Caco-2 (cell line): ENCODE results near the gene GDPD4. TPM values are rescaled to one million over a fixed set of nuclear protein-coding genes. Genes with fewer than 3 reads are reported as not detected.

Experiments
- BruUV-seq: library from RNA; stranded (reverse); fragments of 400-500 nt; replicated peaks from 2 replicates; lab custom pipeline; 2021; lab: Mats Ljungman, UMichigan
- CTCF ChIA-PET: fragments of 300-600 bp; sonication (Branson Sonifier 250); formaldehyde crosslinking; loops from one replicate; lab custom pipeline; 2022; ENCODE audit warnings: antibody characterized with exemption; lab: Charles Lee
- POLR2A ChIA-PET: fragments of 300-600 bp; sonication (Branson Sonifier 250); formaldehyde crosslinking; loops from one replicate; lab custom pipeline; 2022; ENCODE audit warnings: antibody characterized with exemption; lab: Charles Lee
- DNase-seq, 2 experiments: peaks; one replicate each; pipeline versions ENCODE4 v3.0.0 to v3.0.0-alpha.2; 2020 to 2022
- H3K27me3 ChIP-seq: replicated peaks from 2 replicates; pipeline ENCODE4 v1.6.0; 2011; ENCODE audit warnings: low read length; ENCODE audit not compliant: control insufficient read depth, insufficient read depth
- H3K36me3 ChIP-seq: 2 replicates; pipeline ENCODE4 v1.5.1; 2011; ENCODE audit warnings: low read length; ENCODE audit not compliant: control insufficient read depth, insufficient read depth
- H3K4me1 ChIP-seq: fragments of 250-450 bp; sonication (Bioruptor Pico); 2 replicates; pipeline ENCODE4 v1.5.1; 2020; ENCODE audit warnings: mild to moderate bottlenecking
- H3K4me3 ChIP-seq: 2 replicates; pipeline ENCODE4 v1.5.1; 2011; ENCODE audit warnings: low read depth, mild to moderate bottlenecking, control low read depth, low read length
- H3K9me3 ChIP-seq: fragments of 250-450 bp; sonication (Bioruptor Pico); 2 replicates; pipeline ENCODE4 v1.5.1; 2020; ENCODE audit warnings: mild to moderate bottlenecking, moderate library complexity
- H3K27ac Mint-ChIP-seq: one replicate; pipeline ENCODE4 v1.8.0; 2022; ENCODE audit warnings: mixed read lengths; ENCODE audit not compliant: unreplicated experiment
- H3K27me3 Mint-ChIP-seq: one replicate; pipeline ENCODE4 v1.8.0; 2022; ENCODE audit warnings: mixed read lengths; ENCODE audit not compliant: insufficient read depth, unreplicated experiment
- H3K36me3 Mint-ChIP-seq: one replicate; pipeline ENCODE4 v1.8.0; 2022; ENCODE audit warnings: mild to moderate bottlenecking, mixed read lengths; ENCODE audit not compliant: insufficient read depth, unreplicated experiment
- H3K4me1 Mint-ChIP-seq: one replicate; pipeline ENCODE4 v1.8.0; 2022; ENCODE audit warnings: low read depth, mixed read lengths; ENCODE audit not compliant: unreplicated experiment
- H3K4me3 Mint-ChIP-seq: one replicate; pipeline ENCODE4 v1.8.0; 2022; ENCODE audit warnings: mild to moderate bottlenecking, moderate library complexity, mixed read lengths; ENCODE audit not compliant: unreplicated experiment
- H3K9me3 Mint-ChIP-seq: one replicate; pipeline ENCODE4 v1.8.0; 2022; ENCODE audit warnings: mixed read lengths; ENCODE audit not compliant: unreplicated experiment
- intact Hi-C: fragments of 100-400 bp; cut with micrococcal nuclease; formaldehyde crosslinking; loops from one replicate; pipeline ENCODE4 v1.10.0; 2022; ENCODE audit not compliant: unreplicated experiment
- total RNA-seq: library from RNA; stranded (reverse); gene quantifications from 2 replicates; pipeline ENCODE4 v1.2.3, GENCODE V29; 2022
- TF ChIP-seq, protein P1 (sequence below), 2 experiments: fragments of 200-600 bp in 1 of 2; IDR thresholded peaks; 1 replicate in 1 of 2; 2 replicates in 1 of 2; pipeline versions ENCODE4 v1.5.1 to v1.8.0; 2011 to 2022; ENCODE audit warnings: antibody characterized with exemption in 1 of 2, control low read depth in 1 of 2, inconsistent platforms in 1 of 2, low read depth in 1 of 2, low read length in 1 of 2, mild to moderate bottlenecking in 1 of 2, moderate library complexity in 1 of 2; ENCODE audit not compliant: insufficient read depth in 1 of 2, severe bottlenecking in 1 of 2, unreplicated experiment in 1 of 2

Gene GDPD4
- total RNA-seq, 1 experiment from 2014 or later = not detected

DNA sequence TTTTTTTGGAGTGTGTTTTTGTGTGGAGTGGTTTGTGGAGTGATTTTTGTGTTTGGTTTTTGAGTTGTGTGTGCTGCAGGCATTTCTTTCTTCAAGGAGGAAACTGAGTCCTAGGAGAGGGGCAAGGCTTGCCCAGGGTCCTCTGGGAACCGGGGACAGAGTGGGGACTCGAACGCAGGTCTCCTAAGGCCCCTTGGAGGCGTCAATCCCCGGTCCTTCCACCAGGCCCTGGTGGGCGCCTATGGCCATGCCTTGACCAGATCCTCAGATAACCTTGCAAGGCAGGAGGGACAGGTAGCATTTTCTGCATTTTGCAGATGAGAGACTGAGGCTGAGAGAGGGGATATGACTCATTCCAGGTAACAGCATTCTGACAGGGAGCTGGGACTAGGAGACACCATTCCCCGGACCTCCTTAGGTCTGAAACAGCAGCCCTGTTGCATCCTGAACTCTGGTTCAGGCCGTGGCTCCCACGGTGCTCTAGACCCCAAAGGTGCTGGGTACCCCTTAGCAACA, 134.3 kb downstream of the GDPD4 start:
- ChIA-PET POLR2A (no interaction called here), CTCF (interaction anchor here (1.0 kb wide), 1 partner anchor 40 kb away, joined by 3 read pairs; no protein-coding TSS in a partner anchor)
- no peaks in the 10 kb centered on the region for H3K36me3 ChIP-seq
- Mint-ChIP-seq H3K9me3 (no peaks in the 10 kb centered on the region), H3K27ac (no peak overlapping the region), H3K4me3 (no peak overlapping the region), H3K27me3 (no peaks in the 10 kb centered on the region), H3K4me1 (peaks cover 18% of the 10 kb centered on the region), H3K36me3 (no peaks in the 10 kb centered on the region)
- no peaks in the 10 kb centered on the region for H3K9me3 ChIP-seq
- TF ChIP-seq, protein P1, sequence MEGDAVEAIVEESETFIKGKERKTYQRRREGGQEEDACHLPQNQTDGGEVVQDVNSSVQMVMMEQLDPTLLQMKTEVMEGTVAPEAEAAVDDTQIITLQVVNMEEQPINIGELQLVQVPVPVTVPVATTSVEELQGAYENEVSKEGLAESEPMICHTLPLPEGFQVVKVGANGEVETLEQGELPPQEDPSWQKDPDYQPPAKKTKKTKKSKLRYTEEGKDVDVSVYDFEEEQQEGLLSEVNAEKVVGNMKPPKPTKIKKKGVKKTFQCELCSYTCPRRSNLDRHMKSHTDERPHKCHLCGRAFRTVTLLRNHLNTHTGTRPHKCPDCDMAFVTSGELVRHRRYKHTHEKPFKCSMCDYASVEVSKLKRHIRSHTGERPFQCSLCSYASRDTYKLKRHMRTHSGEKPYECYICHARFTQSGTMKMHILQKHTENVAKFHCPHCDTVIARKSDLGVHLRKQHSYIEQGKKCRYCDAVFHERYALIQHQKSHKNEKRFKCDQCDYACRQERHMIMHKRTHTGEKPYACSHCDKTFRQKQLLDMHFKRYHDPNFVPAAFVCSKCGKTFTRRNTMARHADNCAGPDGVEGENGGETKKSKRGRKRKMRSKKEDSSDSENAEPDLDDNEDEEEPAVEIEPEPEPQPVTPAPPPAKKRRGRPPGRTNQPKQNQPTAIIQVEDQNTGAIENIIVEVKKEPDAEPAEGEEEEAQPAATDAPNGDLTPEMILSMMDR (IDR thresholded peaks at IDR 0.05; ENCODE audit: insufficient read depth in 1 of 2, low read depth in 1 of 2, low read length in 1 of 2, severe bottlenecking in 1 of 2, unreplicated experiment in 1 of 2) = no peak
- BruUV-seq = no TSS peak
- H3K27me3 ChIP-seq = no peaks in the 10 kb centered on the region
- DNase-seq = no peak
- H3K4me3 ChIP-seq = no peak overlapping the region
- intact Hi-C loops = no loop called here
- H3K4me1 ChIP-seq = peaks cover 27% of the 10 kb centered on the region

Other genes with a start within 250 kb of the GDPD4 start
- gene CAPN5, start 234.7 kb downstream of the GDPD4 start, total RNA-seq = 18.8 and 21.2 TPM in 2 replicates
- 0.70 and 2.5 TPM in 2 replicates for gene OMP, start 198.8 kb downstream of the GDPD4 start, total RNA-seq
- 8.9 and 10.2 TPM in 2 replicates for gene MYO7A, start 173.4 kb downstream of the GDPD4 start, total RNA-seq
- 81.1 and 90.1 TPM in 2 replicates for gene PAK1, start 172.4 kb upstream of the GDPD4 start, total RNA-seq